Hepatocyte (in vitro differentiated cells): ENCODE measurements around the gene RCN1.

Experiments
- EZH2 ChIP-seq: fragments of 200-600 bp; sonication (generic); IDR thresholded peaks from 2 replicates; pipeline ENCODE4 v1.6.1; 2016; ENCODE audit warnings: antibody characterized with exemption, mild to moderate bottlenecking, borderline replicate concordance
- EZH2phosphoT487 ChIP-seq: fragments of 200-600 bp; sonication (generic); IDR thresholded peaks from one replicate; pipeline ENCODE4 v1.6.1; 2018; ENCODE audit warnings: antibody characterized with exemption, mild to moderate bottlenecking, low read depth, moderate library complexity; ENCODE audit not compliant: unreplicated experiment, severe bottlenecking
- TF ChIP-seq, protein P1 (sequence below): fragments of 200-600 bp; sonication (generic); IDR thresholded peaks from 2 replicates; pipeline ENCODE4 v1.5.1; 2016; ENCODE audit warnings: antibody characterized with exemption, mild to moderate bottlenecking; ENCODE audit not compliant: poor library complexity

DNA sequence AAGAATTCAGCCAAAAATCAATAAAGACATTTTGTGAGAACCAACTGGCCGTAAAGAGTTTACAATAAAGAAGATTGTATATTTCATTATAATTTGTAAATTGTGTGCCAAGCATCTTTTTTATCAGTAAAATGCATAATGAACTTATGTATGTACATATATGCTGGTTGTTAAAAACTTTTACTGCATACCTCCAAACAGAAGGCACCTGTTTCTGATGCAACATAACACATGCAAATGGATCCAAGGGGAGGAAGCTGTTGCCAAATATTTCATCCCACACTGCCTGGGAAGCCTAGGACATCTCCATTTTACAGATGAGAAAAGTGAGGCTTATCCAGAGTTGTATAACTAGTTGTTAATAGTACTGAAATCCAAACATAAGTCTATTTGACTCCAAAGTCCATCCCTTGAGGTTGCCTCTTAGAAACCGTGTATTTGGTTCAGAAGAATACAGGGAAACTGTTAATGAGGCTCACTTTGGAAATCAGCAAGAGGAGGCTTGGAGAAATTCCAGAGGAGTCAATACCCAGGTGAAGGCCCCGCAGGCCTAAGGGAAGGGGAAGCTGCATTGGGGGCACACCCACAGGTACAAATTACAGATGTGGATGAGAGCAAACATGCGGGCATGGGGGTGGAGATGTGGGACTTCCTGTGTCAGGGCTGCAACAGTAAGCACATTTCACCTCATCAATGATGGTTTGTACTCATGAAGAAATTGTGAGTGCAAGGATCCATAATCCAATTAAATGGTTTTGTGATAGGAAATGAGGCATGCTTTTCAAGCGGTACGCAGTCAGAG is 51.1 kb downstream of the RCN1 start:
- TF ChIP-seq, protein P1, sequence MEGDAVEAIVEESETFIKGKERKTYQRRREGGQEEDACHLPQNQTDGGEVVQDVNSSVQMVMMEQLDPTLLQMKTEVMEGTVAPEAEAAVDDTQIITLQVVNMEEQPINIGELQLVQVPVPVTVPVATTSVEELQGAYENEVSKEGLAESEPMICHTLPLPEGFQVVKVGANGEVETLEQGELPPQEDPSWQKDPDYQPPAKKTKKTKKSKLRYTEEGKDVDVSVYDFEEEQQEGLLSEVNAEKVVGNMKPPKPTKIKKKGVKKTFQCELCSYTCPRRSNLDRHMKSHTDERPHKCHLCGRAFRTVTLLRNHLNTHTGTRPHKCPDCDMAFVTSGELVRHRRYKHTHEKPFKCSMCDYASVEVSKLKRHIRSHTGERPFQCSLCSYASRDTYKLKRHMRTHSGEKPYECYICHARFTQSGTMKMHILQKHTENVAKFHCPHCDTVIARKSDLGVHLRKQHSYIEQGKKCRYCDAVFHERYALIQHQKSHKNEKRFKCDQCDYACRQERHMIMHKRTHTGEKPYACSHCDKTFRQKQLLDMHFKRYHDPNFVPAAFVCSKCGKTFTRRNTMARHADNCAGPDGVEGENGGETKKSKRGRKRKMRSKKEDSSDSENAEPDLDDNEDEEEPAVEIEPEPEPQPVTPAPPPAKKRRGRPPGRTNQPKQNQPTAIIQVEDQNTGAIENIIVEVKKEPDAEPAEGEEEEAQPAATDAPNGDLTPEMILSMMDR, result no peak
- TF ChIP-seq EZH2phosphoT487 (no peak), EZH2 (no peak)
